A673 (cell line): ENCODE measurements around the gene ZNF487. TPM values are rescaled to one million over a fixed set of nuclear protein-coding genes. Genes with fewer than 3 reads are reported as not detected.
"Not testable (repeated sequence)": the region's sequence is repeated elsewhere in the genome, so short reads cannot be mapped to it uniquely, and the experiment has no call there.

Experiments used
- BruUV-seq: library from RNA; stranded (reverse); fragments of 400-500 nt; replicated peaks from 2 replicates; lab custom pipeline; 2021; lab: Mats Ljungman, UMichigan
- CTCF ChIA-PET: fragments of 300-600 bp; sonication (Branson Sonifier 250); formaldehyde crosslinking; loops from one replicate; lab custom pipeline; 2022; ENCODE audit warnings: antibody characterized with exemption; lab: Charles Lee
- POLR2A ChIA-PET: fragments of 300-600 bp; sonication (Branson Sonifier 250); formaldehyde crosslinking; loops from one replicate; lab custom pipeline; 2022; ENCODE audit warnings: antibody characterized with exemption; ENCODE audit not compliant: low non-redundant PET; lab: Charles Lee
- DNase-seq: peaks from one replicate; pipeline ENCODE4 v3.0.0-alpha.2; 2015; ENCODE audit warnings: low spot score
- H3K27ac ChIP-seq: fragments of 200-600 bp; sonication (generic); 2 replicates; pipeline ENCODE4 v1.5.1; 2016; ENCODE audit warnings: mixed run types, low read depth, mild to moderate bottlenecking, mixed read lengths, antibody characterized with exemption, low read length; ENCODE audit not compliant: poor library complexity, severe bottlenecking
- H3K27me3 ChIP-seq: fragments of 200-600 bp; sonication (generic); replicated peaks from 2 replicates; pipeline ENCODE4 v1.6.1; 2017; ENCODE audit warnings: mixed run types, low read depth, mild to moderate bottlenecking, mixed read lengths, antibody characterized with exemption, low read length; ENCODE audit not compliant: insufficient read depth, poor library complexity
- H3K36me3 ChIP-seq: fragments of 200-600 bp; sonication (generic); 2 replicates; pipeline ENCODE4 v1.6.1; 2016; ENCODE audit warnings: mixed run types, mild to moderate bottlenecking, mixed read lengths, antibody characterized with exemption, low read length; ENCODE audit not compliant: insufficient read depth, poor library complexity, severe bottlenecking
- H3K4me1 ChIP-seq: fragments of 200-600 bp; sonication (generic); 2 replicates; pipeline ENCODE4 v1.6.1; 2017; ENCODE audit warnings: mixed run types, mild to moderate bottlenecking, mixed read lengths, antibody characterized with exemption, low read length; ENCODE audit not compliant: insufficient read depth, poor library complexity, severe bottlenecking
- H3K4me3 ChIP-seq: fragments of 200-600 bp; sonication (generic); 2 replicates; pipeline ENCODE4 v1.5.1; 2016; ENCODE audit warnings: low read depth, mixed run types, mild to moderate bottlenecking, mixed read lengths, low read length; ENCODE audit not compliant: poor library complexity, severe bottlenecking
- H3K9me3 ChIP-seq: fragments of 200-600 bp; sonication (generic); 2 replicates; pipeline ENCODE4 v1.6.1; 2016; ENCODE audit warnings: mixed run types, low read depth, mild to moderate bottlenecking, mixed read lengths, antibody characterized with exemption, low read length; ENCODE audit not compliant: poor library complexity, severe bottlenecking
- EZH2 ChIP-seq: fragments of 200-600 bp; sonication (generic); IDR thresholded peaks from 2 replicates; pipeline ENCODE4 v1.6.1; 2017; ENCODE audit warnings: borderline replicate concordance, low read depth, mild to moderate bottlenecking, mixed read lengths, antibody characterized with exemption, low read length; ENCODE audit not compliant: poor library complexity, severe bottlenecking
- intact Hi-C: fragments of 100-400 bp; cut with micrococcal nuclease; formaldehyde crosslinking; loops from one replicate; pipeline ENCODE4 v1.10.0; 2022; ENCODE audit not compliant: unreplicated experiment
- total RNA-seq: library from RNA; stranded (reverse); gene quantifications from 2 replicates; pipeline ENCODE4 v1.2.3, GENCODE V29; 2021
- TF ChIP-seq, protein P1 (sequence below): fragments of 300-800, 200-600 bp; sonication (generic); conservative IDR thresholded peaks from 2 replicates; pipeline ENCODE4 v1.5.1; 2017; ENCODE audit warnings: low read depth, mild to moderate bottlenecking, antibody characterized with exemption, low read length, moderate library complexity, mixed read lengths

Gene ZNF487
- total RNA-seq, 1 experiment from 2014 or later = 1.3 TPM

DNA sequence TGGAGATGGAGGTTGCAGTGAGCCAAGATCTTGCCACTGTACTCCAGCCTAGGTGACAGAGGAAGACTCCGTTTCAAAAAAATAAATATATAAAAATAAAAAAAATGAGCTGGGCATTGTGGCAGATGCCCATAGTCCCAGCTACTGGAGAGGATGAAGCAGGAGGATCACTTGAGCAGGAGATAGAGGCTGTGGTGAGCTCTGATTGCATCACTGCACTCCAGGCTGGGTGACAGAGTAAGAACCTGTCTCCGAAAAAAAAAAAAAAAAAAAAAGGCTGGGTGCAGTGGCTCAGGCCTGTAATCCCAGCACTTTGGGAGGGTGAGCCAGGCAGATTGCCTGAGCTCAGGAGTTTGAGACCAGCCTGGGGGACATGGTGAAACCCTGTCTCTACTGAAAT lies 11.8 kb downstream of the ZNF487 start:
- Histone ChIP-seq H3K4me3 (no peak overlapping the region), H3K9me3 (no peaks in the 10 kb centered on the region), H3K36me3 (no peaks in the 10 kb centered on the region), H3K27ac (no peak overlapping the region), H3K27me3 (no peaks in the 10 kb centered on the region), H3K4me1 (no peaks in the 10 kb centered on the region)
- no TSS peak for BruUV-seq
- intact Hi-C loops = no loop called here
- POLR2A ChIA-PET = interaction anchor here (0.5 to 0.9 kb wide), 3 partner anchors 92 to 364 kb away, joined by 3 to 5 read pairs (median 3); no protein-coding TSS in a partner anchor
- no peak for DNase-seq
- no peak for TF ChIP-seq EZH2
- TF ChIP-seq, protein P1, sequence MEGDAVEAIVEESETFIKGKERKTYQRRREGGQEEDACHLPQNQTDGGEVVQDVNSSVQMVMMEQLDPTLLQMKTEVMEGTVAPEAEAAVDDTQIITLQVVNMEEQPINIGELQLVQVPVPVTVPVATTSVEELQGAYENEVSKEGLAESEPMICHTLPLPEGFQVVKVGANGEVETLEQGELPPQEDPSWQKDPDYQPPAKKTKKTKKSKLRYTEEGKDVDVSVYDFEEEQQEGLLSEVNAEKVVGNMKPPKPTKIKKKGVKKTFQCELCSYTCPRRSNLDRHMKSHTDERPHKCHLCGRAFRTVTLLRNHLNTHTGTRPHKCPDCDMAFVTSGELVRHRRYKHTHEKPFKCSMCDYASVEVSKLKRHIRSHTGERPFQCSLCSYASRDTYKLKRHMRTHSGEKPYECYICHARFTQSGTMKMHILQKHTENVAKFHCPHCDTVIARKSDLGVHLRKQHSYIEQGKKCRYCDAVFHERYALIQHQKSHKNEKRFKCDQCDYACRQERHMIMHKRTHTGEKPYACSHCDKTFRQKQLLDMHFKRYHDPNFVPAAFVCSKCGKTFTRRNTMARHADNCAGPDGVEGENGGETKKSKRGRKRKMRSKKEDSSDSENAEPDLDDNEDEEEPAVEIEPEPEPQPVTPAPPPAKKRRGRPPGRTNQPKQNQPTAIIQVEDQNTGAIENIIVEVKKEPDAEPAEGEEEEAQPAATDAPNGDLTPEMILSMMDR = no peak
- CTCF ChIA-PET = interaction anchor here (0.6 to 0.7 kb wide), 3 partner anchors 10 to 244 kb away, joined by 3 to 5 read pairs (median 5); no protein-coding TSS in a partner anchor

DNA sequence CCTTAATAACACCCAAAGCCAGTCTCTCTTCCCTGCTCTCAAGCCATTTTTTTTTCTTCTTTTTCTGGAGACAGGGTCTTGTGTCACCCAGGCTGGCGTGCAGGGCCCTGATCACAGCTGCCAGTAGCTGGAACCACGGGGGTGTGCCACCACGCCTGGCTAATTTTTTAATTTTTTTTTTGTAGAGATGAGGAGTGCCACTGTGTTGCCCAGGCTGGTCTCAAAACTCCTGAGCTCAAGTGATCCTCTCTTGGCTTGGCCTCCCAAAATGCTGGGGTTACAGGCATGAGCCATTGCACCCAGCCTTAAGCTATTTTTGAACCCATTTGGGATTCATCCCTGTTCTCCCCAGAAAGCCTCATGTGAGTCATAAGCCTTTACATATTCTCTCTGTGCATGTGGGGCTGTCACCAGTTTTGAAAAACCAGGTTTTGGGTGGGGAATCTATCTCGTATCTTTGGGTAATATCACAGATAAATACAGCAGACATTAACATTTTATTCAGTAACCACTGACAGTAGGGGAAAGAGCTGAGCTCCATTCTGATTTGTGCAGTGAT lies 15.5 kb downstream of the ZNF487 start:
- ChIA-PET POLR2A (no interaction called here), CTCF (interaction anchor here (0.5 kb wide), 1 partner anchor 9 kb away, joined by 4 read pairs; no protein-coding TSS in a partner anchor)
- no peaks in the 10 kb centered on the region for H3K36me3 ChIP-seq
- no TSS peak for BruUV-seq
- DNase-seq = no peak
- intact Hi-C loops = no loop called here
- no peaks in the 10 kb centered on the region for H3K27me3 ChIP-seq
- no peak overlapping the region for H3K4me3 ChIP-seq
- TF ChIP-seq, protein P1 = no peak
- no peak for TF ChIP-seq EZH2
- H3K4me1 ChIP-seq = no peaks in the 10 kb centered on the region
- no peaks in the 10 kb centered on the region for H3K9me3 ChIP-seq
- H3K27ac ChIP-seq = no peak overlapping the region

DNA sequence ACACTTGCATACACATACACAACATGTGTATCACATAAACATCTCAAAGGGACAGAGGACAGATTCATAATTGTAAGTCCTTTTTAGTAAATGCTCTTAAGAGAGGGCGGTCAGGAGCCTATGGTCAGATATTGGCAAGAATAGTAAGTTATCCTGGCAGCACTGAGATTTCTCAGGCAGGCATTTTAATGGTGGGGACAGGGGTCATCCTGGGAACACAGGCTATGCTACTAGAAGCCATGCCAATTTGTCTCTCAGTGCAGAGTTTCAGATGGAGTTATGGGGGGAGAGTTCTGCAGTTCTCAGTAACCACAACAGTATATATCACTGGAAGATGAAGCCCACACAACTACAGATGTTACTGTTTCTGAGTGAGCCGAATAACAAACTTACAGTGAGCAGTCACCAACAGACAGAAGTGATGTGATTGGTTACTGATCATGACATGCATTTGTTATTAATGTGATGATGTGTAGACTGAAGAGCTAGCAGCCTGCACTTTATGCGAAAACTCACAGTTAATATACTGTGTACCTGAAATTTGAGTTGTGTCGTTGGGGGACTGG lies 16.4 kb downstream of the ZNF487 start:
- Histone ChIP-seq H3K36me3 (no peaks in the 10 kb centered on the region), H3K4me3 (no peak overlapping the region), H3K9me3 (no peaks in the 10 kb centered on the region), H3K4me1 (no peaks in the 10 kb centered on the region), H3K27ac (no peak overlapping the region), H3K27me3 (no peaks in the 10 kb centered on the region)
- intact Hi-C loops = no loop called here
- TF ChIP-seq EZH2 = no peak
- TF ChIP-seq, protein P1 = no peak
- CTCF ChIA-PET = interaction anchor here (0.5 kb wide), 1 partner anchor 8 kb away, joined by 4 read pairs; no protein-coding TSS in a partner anchor
- POLR2A ChIA-PET = no interaction called here
- BruUV-seq = no TSS peak
- DNase-seq = no peak

DNA sequence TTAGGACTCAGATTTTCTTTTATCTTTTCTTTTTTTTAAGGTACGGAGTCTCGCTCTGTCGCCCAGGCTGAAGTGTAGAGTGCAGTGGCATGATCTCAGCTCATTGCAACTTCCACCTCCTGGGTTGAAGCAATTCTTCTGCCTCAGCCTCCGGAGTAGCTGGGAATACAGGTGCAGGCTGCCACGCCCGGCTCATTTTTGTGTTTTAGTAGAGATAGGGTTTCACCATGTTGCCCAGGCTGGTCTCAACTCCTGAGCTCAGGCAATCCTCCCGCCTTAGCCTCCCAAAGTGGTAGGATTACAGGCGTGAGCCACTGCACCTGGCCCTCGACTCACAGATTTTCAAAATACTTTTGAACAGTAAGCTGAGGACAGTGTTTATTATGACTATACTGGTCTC lies 17.1 kb downstream of the ZNF487 start:
- intact Hi-C loops, H3K27ac ChIP-seq, H3K27me3 ChIP-seq, CTCF ChIA-PET, H3K9me3 ChIP-seq, H3K4me1 ChIP-seq, H3K36me3 ChIP-seq, POLR2A ChIA-PET, BruUV-seq, H3K4me3 ChIP-seq, DNase-seq: not testable (repeated sequence)

DNA sequence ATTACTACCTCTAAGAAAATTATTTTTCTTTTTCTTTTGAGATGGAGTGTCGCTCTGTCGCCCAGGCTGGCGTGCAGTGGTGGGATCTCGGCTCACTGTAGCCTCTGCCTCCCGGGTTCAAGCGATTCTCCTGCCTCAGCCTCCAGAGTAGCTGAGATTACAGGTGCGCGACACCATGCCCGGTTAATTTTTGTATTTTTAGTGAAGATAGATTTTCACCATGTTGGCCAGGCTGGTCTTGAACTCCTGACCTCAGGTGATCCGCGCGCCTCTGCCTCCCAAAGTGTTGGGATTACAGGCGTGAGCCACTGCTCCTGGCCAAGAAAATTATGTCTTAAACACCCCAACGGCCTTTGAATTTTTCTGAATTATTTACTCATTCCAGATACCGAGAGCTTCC lies 19.6 kb downstream of the ZNF487 start:
- intact Hi-C loops, H3K27ac ChIP-seq, CTCF ChIA-PET, H3K4me3 ChIP-seq, H3K4me1 ChIP-seq, H3K36me3 ChIP-seq, H3K9me3 ChIP-seq, BruUV-seq, DNase-seq, H3K27me3 ChIP-seq, POLR2A ChIA-PET: not testable (repeated sequence)
